MM.1S (cell line): ENCODE data around the gene LGR5.

Source experiments
- EZH2 ChIP-seq: fragments of 300-600 bp; sonication (generic); optimal IDR thresholded peaks from 2 replicates; pipeline ENCODE3; 2017; ENCODE audit warnings: low read depth, mild to moderate bottlenecking, antibody characterized with exemption, low read length, mixed read lengths
- EZH2phosphoT487 ChIP-seq: fragments of 300-600 bp; sonication (generic); IDR thresholded peaks from 2 replicates; pipeline ENCODE4 v1.6.1; 2018; ENCODE audit warnings: antibody characterized with exemption, low read length
- TF ChIP-seq, protein P1 (sequence below): fragments of 300-600 bp; sonication (generic); IDR thresholded peaks from 2 replicates; pipeline ENCODE4 v1.5.1; 2016; ENCODE audit warnings: antibody characterized with exemption, low read length, mixed read lengths

DNA sequence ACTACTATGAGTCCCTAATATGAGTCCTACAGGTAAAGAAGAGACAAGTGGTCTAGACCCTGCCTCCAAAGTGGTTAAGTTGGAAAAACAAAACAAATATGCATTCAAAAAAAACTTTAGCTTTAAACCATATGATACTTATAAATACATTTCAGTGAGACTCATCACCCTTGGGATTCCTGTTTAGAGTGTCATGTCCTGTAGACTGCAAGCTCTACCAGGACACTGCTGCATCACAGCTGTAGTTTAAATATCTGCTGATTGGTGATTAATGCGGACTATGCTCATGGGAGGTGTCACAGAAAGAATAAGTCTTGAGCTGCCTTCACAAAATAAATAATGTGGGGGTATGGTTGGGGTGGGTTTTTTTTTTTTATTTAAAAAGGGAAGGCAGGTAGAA lies 8.8 kb upstream of the LGR5 start:
- TF ChIP-seq, protein P1, sequence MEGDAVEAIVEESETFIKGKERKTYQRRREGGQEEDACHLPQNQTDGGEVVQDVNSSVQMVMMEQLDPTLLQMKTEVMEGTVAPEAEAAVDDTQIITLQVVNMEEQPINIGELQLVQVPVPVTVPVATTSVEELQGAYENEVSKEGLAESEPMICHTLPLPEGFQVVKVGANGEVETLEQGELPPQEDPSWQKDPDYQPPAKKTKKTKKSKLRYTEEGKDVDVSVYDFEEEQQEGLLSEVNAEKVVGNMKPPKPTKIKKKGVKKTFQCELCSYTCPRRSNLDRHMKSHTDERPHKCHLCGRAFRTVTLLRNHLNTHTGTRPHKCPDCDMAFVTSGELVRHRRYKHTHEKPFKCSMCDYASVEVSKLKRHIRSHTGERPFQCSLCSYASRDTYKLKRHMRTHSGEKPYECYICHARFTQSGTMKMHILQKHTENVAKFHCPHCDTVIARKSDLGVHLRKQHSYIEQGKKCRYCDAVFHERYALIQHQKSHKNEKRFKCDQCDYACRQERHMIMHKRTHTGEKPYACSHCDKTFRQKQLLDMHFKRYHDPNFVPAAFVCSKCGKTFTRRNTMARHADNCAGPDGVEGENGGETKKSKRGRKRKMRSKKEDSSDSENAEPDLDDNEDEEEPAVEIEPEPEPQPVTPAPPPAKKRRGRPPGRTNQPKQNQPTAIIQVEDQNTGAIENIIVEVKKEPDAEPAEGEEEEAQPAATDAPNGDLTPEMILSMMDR, result no peak
- TF ChIP-seq EZH2 (no peak), EZH2phosphoT487 (no peak)
